Fibroblast of villous mesenchyme (primary cell): Measurements from ENCODE around the gene TMEM72. TPM values are rescaled to one million over a fixed set of nuclear protein-coding genes. Genes with fewer than 3 reads are reported as not detected.

Experiments used
- DNase-seq: peaks from one replicate; pipeline ENCODE4 v3.0.0-alpha.2; 2010; ENCODE audit warnings: low read depth
- H3K4me3 ChIP-seq: 2 replicates; pipeline ENCODE4 v1.5.1; 2011; ENCODE audit warnings: low read depth, mild to moderate bottlenecking, low read length
- total RNA-seq: library from RNA; depleted of rRNA; stranded (reverse); fragments of >200 nt; gene quantifications from 2 replicates; pipeline ENCODE4 v1.2.3, GENCODE V29; 2012
- TF ChIP-seq, protein P1 (sequence below): IDR thresholded peaks from 2 replicates; pipeline ENCODE4 v1.5.1; 2012; ENCODE audit warnings: low read depth, mild to moderate bottlenecking, low read length; ENCODE audit not compliant: insufficient read depth

The TMEM72 gene
- total RNA-seq, 1 donor, result not detected

DNA sequence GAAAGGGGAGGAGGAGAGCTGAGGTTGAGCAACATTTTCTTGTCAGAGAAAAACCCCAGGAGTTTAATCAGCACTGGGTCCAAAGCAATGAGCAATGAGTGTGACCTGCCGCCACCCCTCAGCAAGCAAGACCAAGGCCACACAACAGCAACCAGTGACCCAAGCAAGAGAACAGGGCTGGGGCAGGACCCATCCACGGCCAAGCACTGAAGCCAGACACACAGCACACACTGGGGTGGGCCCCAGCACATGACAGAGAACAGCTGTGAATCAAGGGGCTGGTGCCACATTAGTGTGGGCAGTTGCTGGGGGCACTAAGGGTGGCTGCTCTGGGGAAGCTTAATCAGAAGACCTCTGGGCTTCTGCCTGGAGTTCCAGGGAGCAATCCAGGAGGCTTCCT is 16.2 kb downstream of the TMEM72 start:
- peak; percentile 16 for DNase-seq
- no peak overlapping the region for H3K4me3 ChIP-seq
- TF ChIP-seq, protein P1, sequence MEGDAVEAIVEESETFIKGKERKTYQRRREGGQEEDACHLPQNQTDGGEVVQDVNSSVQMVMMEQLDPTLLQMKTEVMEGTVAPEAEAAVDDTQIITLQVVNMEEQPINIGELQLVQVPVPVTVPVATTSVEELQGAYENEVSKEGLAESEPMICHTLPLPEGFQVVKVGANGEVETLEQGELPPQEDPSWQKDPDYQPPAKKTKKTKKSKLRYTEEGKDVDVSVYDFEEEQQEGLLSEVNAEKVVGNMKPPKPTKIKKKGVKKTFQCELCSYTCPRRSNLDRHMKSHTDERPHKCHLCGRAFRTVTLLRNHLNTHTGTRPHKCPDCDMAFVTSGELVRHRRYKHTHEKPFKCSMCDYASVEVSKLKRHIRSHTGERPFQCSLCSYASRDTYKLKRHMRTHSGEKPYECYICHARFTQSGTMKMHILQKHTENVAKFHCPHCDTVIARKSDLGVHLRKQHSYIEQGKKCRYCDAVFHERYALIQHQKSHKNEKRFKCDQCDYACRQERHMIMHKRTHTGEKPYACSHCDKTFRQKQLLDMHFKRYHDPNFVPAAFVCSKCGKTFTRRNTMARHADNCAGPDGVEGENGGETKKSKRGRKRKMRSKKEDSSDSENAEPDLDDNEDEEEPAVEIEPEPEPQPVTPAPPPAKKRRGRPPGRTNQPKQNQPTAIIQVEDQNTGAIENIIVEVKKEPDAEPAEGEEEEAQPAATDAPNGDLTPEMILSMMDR, result no peak

DNA sequence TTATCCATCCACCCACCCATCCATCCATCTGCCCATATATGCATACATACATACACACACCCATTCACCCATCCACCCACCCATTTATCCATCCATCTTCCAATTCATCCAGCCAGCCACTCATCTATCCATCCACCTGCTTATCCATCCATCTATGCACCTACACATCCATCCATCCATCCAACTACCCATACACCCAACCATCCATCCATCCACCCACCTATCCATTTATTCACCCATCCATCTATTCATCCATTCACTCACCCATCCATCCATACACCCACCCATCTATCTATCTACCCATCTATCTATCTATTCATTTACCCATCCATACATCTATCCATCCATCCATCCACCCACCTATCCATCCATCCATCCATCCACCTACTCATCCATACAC is 17.3 kb downstream of the TMEM72 start:
- DNase-seq, result no peak
- TF ChIP-seq, protein P1, result no peak
- H3K4me3 ChIP-seq, result no peak overlapping the region

DNA sequence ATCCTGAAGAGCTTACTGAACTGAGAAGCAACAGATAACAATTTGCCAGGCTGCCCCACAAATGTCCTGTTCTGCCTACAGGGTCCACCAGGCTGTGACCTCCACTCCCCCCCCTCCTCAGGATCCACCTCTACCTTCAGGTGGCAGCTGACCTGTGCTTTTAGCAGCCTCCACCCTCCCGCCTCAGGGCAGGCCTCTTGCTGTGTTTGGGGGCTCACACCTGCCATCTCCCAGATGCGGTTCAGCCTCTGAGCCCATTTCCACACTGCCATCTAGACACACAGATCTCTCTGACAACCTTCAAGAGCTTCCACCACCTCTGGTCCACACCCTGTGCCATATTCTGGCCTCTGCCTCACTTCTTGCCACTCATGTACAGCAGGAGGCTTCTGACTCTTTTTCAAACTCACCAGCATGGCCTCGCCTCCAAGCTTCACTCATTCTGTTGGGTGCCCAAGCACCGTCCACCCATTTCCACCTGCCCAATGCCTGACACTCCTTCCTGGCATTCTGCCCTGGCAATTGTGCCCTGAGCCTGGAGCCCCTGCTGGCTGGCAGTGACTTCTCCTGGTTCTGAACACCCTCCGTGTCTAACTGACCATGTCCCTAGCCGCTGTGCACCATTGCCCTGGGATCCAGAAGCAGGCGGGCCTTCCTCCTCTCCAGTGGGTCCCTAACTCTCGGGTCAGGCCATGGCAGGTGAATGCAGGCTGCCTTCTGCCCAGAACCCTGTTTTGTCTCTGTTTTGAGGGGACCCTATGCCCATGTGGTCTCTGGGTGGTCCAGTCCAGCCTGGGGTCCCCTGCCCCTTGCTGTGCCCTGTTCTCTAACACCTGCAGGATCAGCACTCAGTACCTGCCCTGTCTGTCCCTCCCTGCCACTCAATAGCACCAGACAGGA is 18.5 kb downstream of the TMEM72 start:
- H3K4me3 ChIP-seq, result no peak overlapping the region
- DNase-seq, result no peak
- TF ChIP-seq, protein P1, result no peak

DNA sequence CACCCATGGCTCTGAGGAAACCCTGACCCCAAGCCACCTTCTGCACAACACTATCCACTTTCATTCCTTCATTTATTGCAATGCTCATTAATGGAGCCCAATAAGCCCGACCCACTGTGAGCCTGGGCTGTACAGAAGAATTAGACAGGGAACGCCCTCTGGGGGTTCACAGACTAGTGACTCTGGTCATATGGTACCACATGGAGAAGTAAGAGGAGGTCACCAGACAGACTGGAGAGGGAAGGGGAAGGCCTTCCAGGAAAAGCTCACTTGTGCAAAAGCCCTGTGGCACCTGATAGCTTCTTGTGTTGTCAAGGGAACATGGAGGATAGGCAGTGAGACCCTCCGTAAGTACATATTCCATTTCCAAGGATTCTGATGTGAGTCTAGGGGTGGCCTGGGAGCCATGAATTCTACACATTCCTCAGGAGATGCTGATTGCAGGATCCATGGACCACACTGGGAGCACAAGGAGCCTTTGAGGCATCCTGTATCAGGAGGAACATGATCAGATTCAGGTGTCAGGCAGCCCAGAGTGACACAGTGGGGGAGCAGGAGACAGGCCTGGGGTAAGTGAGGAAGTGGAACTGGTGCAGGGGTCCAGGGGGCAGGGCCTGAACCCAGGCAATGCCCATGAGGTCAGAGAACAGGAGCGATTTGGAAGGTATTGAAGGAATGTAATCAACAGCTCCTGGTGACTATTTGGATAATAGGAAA is 19.9 kb downstream of the TMEM72 start:
- TF ChIP-seq, protein P1, result no peak
- no peak for DNase-seq
- H3K4me3 ChIP-seq, result no peak overlapping the region

DNA sequence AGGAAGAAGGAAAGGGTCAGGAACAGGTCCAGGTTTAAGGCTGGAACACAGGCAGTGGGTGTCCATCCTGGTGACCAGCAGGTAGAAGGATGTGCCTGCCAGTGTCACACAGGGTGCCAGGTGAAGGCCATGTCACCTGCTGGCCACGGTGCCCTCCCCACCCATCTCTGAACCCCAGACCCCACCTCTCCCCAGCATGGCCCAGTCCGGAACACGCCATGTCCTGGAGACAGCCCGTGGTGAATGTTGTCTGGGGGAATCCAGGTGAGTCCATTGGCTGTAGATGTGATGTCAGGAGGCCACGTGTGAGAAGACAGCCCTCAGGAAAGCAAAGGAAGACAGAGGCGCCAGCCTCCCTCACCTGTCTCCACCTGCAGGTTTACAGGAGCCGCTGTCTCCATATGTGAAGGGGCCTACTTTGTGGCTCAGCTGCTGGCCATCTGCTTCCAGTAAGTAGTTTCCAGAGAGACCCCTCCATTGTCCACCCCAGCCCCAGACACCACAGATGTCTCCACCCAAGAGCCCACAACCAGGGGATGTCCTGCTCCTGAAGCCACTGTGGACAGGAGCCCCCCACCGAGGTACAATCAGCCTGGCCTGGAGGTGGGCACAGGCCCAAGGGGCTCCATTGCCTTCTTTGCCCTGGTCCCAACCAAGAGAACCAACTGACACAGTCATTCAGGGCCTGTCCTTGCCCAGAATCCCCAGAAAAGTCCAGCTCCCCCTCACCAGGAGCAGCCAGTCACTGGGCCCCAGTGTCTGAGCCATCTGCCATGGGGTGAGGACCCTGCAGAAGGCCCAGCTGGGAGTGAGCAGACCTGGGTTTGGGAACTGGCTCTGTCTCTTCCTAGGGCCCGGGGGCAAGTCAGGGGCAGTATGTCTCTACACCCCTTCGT is 20.7 kb downstream of the TMEM72 start:
- TF ChIP-seq, protein P1, result no peak
- DNase-seq, result no peak
- no peak overlapping the region for H3K4me3 ChIP-seq
